H9 (cell line): Measurements from ENCODE around the gene ANKRD22. TPM values are rescaled to one million over a fixed set of nuclear protein-coding genes. Genes with fewer than 3 reads are reported as not detected.

Source experiments
- DNase-seq: peaks from one replicate; pipeline ENCODE4 v3.0.0-alpha.2; 2017
- H2AFZ ChIP-seq: one replicate; pipeline ENCODE4 v1.6.1; 2013; ENCODE audit warnings: mild to moderate bottlenecking, low read length, control low read depth, moderate library complexity
- H2AK5ac ChIP-seq: 2 replicates; pipeline ENCODE4 v1.6.1; 2013; ENCODE audit warnings: low read length, control low read depth, mixed read lengths; ENCODE audit not compliant: insufficient read length
- H2BK120ac ChIP-seq: one replicate; pipeline ENCODE4 v1.6.1; 2013; ENCODE audit warnings: low read depth, mild to moderate bottlenecking, low read length, control low read depth, inconsistent platforms; ENCODE audit not compliant: poor library complexity, severe bottlenecking
- H2BK12ac ChIP-seq: 2 replicates; pipeline ENCODE4 v1.6.1; 2013; ENCODE audit warnings: low read length, control low read depth, mixed read lengths, low read depth; ENCODE audit not compliant: insufficient read length
- H2BK15ac ChIP-seq: 2 replicates; pipeline ENCODE4 v1.6.1; 2013; ENCODE audit warnings: low read depth, low read length, control low read depth
- H2BK20ac ChIP-seq: one replicate; pipeline ENCODE4 v1.6.1; 2013; ENCODE audit warnings: low read depth, mild to moderate bottlenecking, low read length, control low read depth, inconsistent platforms; ENCODE audit not compliant: poor library complexity, severe bottlenecking
- H2BK5ac ChIP-seq: 2 replicates; pipeline ENCODE4 v1.6.1; 2013; ENCODE audit warnings: low read length, control low read depth, mixed read lengths; ENCODE audit not compliant: insufficient read length
- H3K14ac ChIP-seq: 2 replicates; pipeline ENCODE4 v1.6.1; 2013; ENCODE audit warnings: low read length, control low read depth; ENCODE audit not compliant: insufficient read depth
- H3K18ac ChIP-seq: 2 replicates; pipeline ENCODE4 v1.6.1; 2013; ENCODE audit warnings: low read depth, mild to moderate bottlenecking, mixed read lengths, low read length, control low read depth; ENCODE audit not compliant: insufficient read length
- H3K23ac ChIP-seq: 2 replicates; pipeline ENCODE4 v1.6.1; 2013; ENCODE audit warnings: low read length, control low read depth, mixed read lengths, low read depth; ENCODE audit not compliant: insufficient read length
- H3K23me2 ChIP-seq: 2 replicates; pipeline ENCODE4 v1.6.1; 2013; ENCODE audit warnings: low read depth, mild to moderate bottlenecking, mixed read lengths, low read length, control low read depth; ENCODE audit not compliant: insufficient read length, poor library complexity, severe bottlenecking
- H3K27ac ChIP-seq: 2 replicates; pipeline ENCODE4 v1.5.1; 2013; ENCODE audit warnings: low read length, control low read depth, mixed read lengths, low read depth; ENCODE audit not compliant: insufficient read length
- H3K27me3 ChIP-seq: 2 replicates; pipeline ENCODE4 v1.6.1; 2013; ENCODE audit warnings: low read length, control low read depth, inconsistent platforms; ENCODE audit not compliant: insufficient read depth
- H3K4ac ChIP-seq: 2 replicates; pipeline ENCODE4 v1.6.1; 2013; ENCODE audit warnings: low read depth, mild to moderate bottlenecking, control low read depth, inconsistent platforms, low read length, moderate library complexity
- H3K4me1 ChIP-seq: 2 replicates; pipeline ENCODE4 v1.6.1; 2013; ENCODE audit warnings: low read length, control low read depth, inconsistent platforms; ENCODE audit not compliant: insufficient read depth
- H3K4me2 ChIP-seq: 2 replicates; pipeline ENCODE4 v1.6.1; 2013; ENCODE audit warnings: low read length, control low read depth, mixed read lengths; ENCODE audit not compliant: insufficient read length, insufficient read depth
- H3K56ac ChIP-seq: 2 replicates; pipeline ENCODE4 v1.6.1; 2013; ENCODE audit warnings: low read depth, mild to moderate bottlenecking, mixed read lengths, low read length, control low read depth; ENCODE audit not compliant: insufficient read length
- H3K79me1 ChIP-seq: 2 replicates; pipeline ENCODE4 v1.6.1; 2013; ENCODE audit warnings: low read depth, mild to moderate bottlenecking, moderate library complexity, low read length, control low read depth, inconsistent platforms; ENCODE audit not compliant: insufficient read depth, poor library complexity, severe bottlenecking
- H3K79me2 ChIP-seq: 2 replicates; pipeline ENCODE4 v1.6.1; 2013; ENCODE audit warnings: low read length, control low read depth, inconsistent platforms; ENCODE audit not compliant: insufficient read depth
- H3K9ac ChIP-seq: 2 replicates; pipeline ENCODE4 v1.6.1; 2013; ENCODE audit warnings: low read length, control low read depth, mixed read lengths; ENCODE audit not compliant: insufficient read length; ENCODE audit errors: extremely low read depth
- H3K9me3 ChIP-seq: one replicate; pipeline ENCODE4 v1.6.1; 2013; ENCODE audit warnings: low read depth, low read length, inconsistent platforms; ENCODE audit not compliant: control insufficient read depth
- H3T11ph ChIP-seq: one replicate; pipeline ENCODE4 v1.6.1; 2013; ENCODE audit warnings: mild to moderate bottlenecking, low read length, control low read depth, inconsistent platforms
- H4K20me1 ChIP-seq: one replicate; pipeline ENCODE4 v1.6.1; 2013; ENCODE audit not compliant: control insufficient read depth, insufficient read length, insufficient read depth
- H4K5ac ChIP-seq: 2 replicates; pipeline ENCODE4 v1.6.1; 2013; ENCODE audit warnings: low read depth, mild to moderate bottlenecking, mixed read lengths, low read length, control low read depth; ENCODE audit not compliant: insufficient read length
- H4K8ac ChIP-seq: replicated peaks from 2 replicates; pipeline ENCODE4 v1.6.1; 2013; ENCODE audit warnings: low read length, control low read depth, mixed read lengths, low read depth; ENCODE audit not compliant: insufficient read length
- H4K91ac ChIP-seq: 2 replicates; pipeline ENCODE4 v1.6.1; 2013; ENCODE audit warnings: low read depth, mild to moderate bottlenecking, moderate library complexity, mixed read lengths, low read length, control low read depth; ENCODE audit not compliant: insufficient read length
- H3K27ac Mint-ChIP-seq, 3 experiments: 2 replicates in 2 of 3; 3 replicates in 1 of 3; pipeline ENCODE4 v1.8.0; 2020 to 2021; ENCODE audit warnings: mixed read lengths in 3 of 3, mild to moderate bottlenecking in 1 of 3, moderate library complexity in 1 of 3
- H3K27me3 Mint-ChIP-seq: 2 replicates; pipeline ENCODE4 v1.8.0; 2021; ENCODE audit warnings: low read depth, mild to moderate bottlenecking, moderate library complexity, mixed read lengths
- H3K36me3 Mint-ChIP-seq, 3 experiments: 2 replicates in 2 of 3; 3 replicates in 1 of 3; pipeline ENCODE4 v1.8.0; 2020 to 2021; ENCODE audit warnings: low read depth in 3 of 3, mixed read lengths in 3 of 3; ENCODE audit not compliant: insufficient read depth in 1 of 3
- H3K4me1 Mint-ChIP-seq, 2 experiments: 2 replicates each; pipeline ENCODE4 v1.8.0; 2020; ENCODE audit warnings: mixed read lengths in 2 of 2
- H3K4me3 Mint-ChIP-seq, 2 experiments: 2 replicates in 1 of 2; 3 replicates in 1 of 2; pipeline ENCODE4 v1.8.0; 2020 to 2021; ENCODE audit warnings: mild to moderate bottlenecking in 2 of 2, mixed read lengths in 2 of 2, moderate library complexity in 1 of 2
- H3K9me3 Mint-ChIP-seq, 2 experiments: 2 replicates in 1 of 2; 3 replicates in 1 of 2; pipeline ENCODE4 v1.8.0; 2020; ENCODE audit warnings: mild to moderate bottlenecking in 2 of 2, mixed read lengths in 2 of 2, moderate library complexity in 1 of 2
- CTCF ChIP-seq: fragments of 200-600 bp; sonication (generic); conservative IDR thresholded peaks from 3 replicates; pipeline ENCODE4 v1.8.0; 2021; ENCODE audit warnings: antibody characterized with exemption, mild to moderate bottlenecking
- WGBS: extraction: QIAGEN DNeasy Blood & Tissue Kit; methylation state at CpG from one replicate; pipeline ENCODE4 v1.1.7; 2013; ENCODE audit warnings: missing lambda C conversion rate, low lambda C conversion rate, mixed read lengths; ENCODE audit not compliant: insufficient read length; ENCODE audit errors: extremely low coverage; 5-methylcytosine and 5-hydroxymethylcytosine counted together
- total RNA-seq: library from RNA; stranded (reverse); gene quantifications from 2 replicates; pipeline ENCODE4 v1.2.1, GENCODE V29; 2021

Gene ANKRD22
- total RNA-seq, 1 experiment from 2014 or later, result not detected

- Histone ChIP-seq H3K9me3 (no peaks in the 10 kb centered on the region), H3K79me2 (no peaks in the 10 kb centered on the region), H3K27me3 (no peaks in the 10 kb centered on the region), H3K23ac (no peak overlapping the region), H4K5ac (no peak overlapping the region), H2AFZ (no peak overlapping the region), H3K4ac (no peak overlapping the region), H2BK15ac (no peak overlapping the region), H3K4me1 (no peaks in the 10 kb centered on the region), H4K8ac (no peak overlapping the region), H3K9ac (no peak overlapping the region), H2BK20ac (no peak overlapping the region), H3K18ac (no peak overlapping the region), H4K91ac (no peak overlapping the region), H2BK5ac (no peak overlapping the region), H2BK120ac (no peak overlapping the region), H3K79me1 (no peaks in the 10 kb centered on the region), H3K4me2 (no peak overlapping the region), H2BK12ac (no peak overlapping the region), H3K27ac (no peak overlapping the region), H2AK5ac (no peak overlapping the region), H3T11ph (no peak overlapping the region), H3K23me2 (no peaks in the 10 kb centered on the region), H3K56ac (no peak overlapping the region), H4K20me1 (no peaks in the 10 kb centered on the region), H3K14ac (no peak overlapping the region)
- Mint-ChIP-seq H3K36me3 (no peaks in the 10 kb centered on the region), H3K4me1 (0 out of 4 replicates have a peak, but pooled peaks cover 0 to 2% of the 10 kb centered on the region in 2 experiments), H3K9me3 (no peaks in the 10 kb centered on the region), H3K27ac (no peak overlapping the region), H3K27me3 (peaks cover 1% of the 10 kb centered on the region; the same call in 1 of the 2 replicates), H3K4me3 (no peak overlapping the region)
- no CpG with 5 or more reads among the region's 10 CpGs for WGBS
- DNase-seq, result peak; percentile 72
- TF ChIP-seq CTCF, result peak; percentile 90
Observed at GRCh38 chr10:88835096-88835909, 16.3 kb downstream of the ANKRD22 start.
